HepG2 (cell line): ENCODE measurements around the gene CCL5. TPM values are rescaled to one million over a fixed set of nuclear protein-coding genes. Genes with fewer than 3 reads are reported as not detected.

Source experiments
- ATAC-seq: fragments of 200-7000 bp; cut with Tn5 transposase; 3 replicates; pipeline ENCODE4 v1.9.1; 2020; ENCODE audit warnings: mild to moderate bottlenecking, moderate library complexity
- BruUV-seq: library from RNA; stranded (reverse); fragments of 400-500 nt; replicated peaks from 2 replicates; lab custom pipeline; 2021; lab: Mats Ljungman, UMichigan
- CTCF ChIA-PET: fragments of 300-600 bp; formaldehyde crosslinking; extraction: SDS; loops from one replicate; lab custom pipeline; 2021; ENCODE audit warnings: low total read pairs, inconsistent platforms, low intra/inter-chr PET ratio; lab: Yijun Ruan, JAX
- POLR2A ChIA-PET: fragments of 350-600 bp; sonication (Branson Sonifier 250); formaldehyde crosslinking; loops from one replicate; lab custom pipeline; 2020; ENCODE audit warnings: antibody characterized with exemption, inconsistent platforms; lab: Yijun Ruan, JAX
- DNase-seq: peaks from one replicate; pipeline ENCODE4 v3.0.0-alpha.2; 2015; ENCODE audit warnings: low spot score
- FAIRE-seq: peaks from 3 replicates; lab custom pipeline; 2011; peaks lifted over from hg19 to GRCh38; lab: Jason Lieb, UNC
- H2AFZ ChIP-seq: one replicate; pipeline ENCODE4 v1.6.1; 2011; ENCODE audit warnings: low read length, inconsistent platforms
- H3K27ac ChIP-seq: fragments of 300-600 bp; 3 replicates; pipeline ENCODE4 v1.8.0; 2011; ENCODE audit warnings: mixed run types, mild to moderate bottlenecking, mixed read lengths, low read length, inconsistent platforms; ENCODE audit not compliant: insufficient read depth; ENCODE audit errors: extremely low read length
- H3K27me3 ChIP-seq, 2 experiments: fragments of 200-600 bp in 1 of 2; 2 replicates in 1 of 2; 3 replicates in 1 of 2; pipeline versions ENCODE4 v1.6.0 to v1.8.0; 2011; ENCODE audit warnings: low read length in 2 of 2, mild to moderate bottlenecking in 2 of 2, moderate library complexity in 2 of 2, inconsistent platforms in 1 of 2; ENCODE audit not compliant: insufficient read depth in 2 of 2, control insufficient read depth in 1 of 2
- H3K36me3 ChIP-seq, 2 experiments: fragments of 200-600 bp in 1 of 2; replicated peaks in 1 of 2; 2 replicates in 1 of 2; 3 replicates in 1 of 2; pipeline versions ENCODE4 v1.5.1 to v1.8.0; 2011; ENCODE audit warnings: low read length in 2 of 2, inconsistent platforms in 1 of 2; ENCODE audit not compliant: insufficient read depth in 2 of 2, control insufficient read depth in 1 of 2
- H3K4me1 ChIP-seq: 2 replicates; pipeline ENCODE4 v1.5.1; 2012; ENCODE audit warnings: low read length, inconsistent platforms; ENCODE audit not compliant: insufficient read depth
- H3K4me2 ChIP-seq: 2 replicates; pipeline ENCODE4 v1.6.0; 2011; ENCODE audit warnings: low read depth, low read length, inconsistent platforms
- H3K4me3 ChIP-seq, 3 experiments: fragments of 200-600 bp in 1 of 3; sonication (generic), shearing (Covaris generic) in 1 of 3; replicated peaks in 1 of 3; 2 replicates each; pipeline ENCODE4 v1.5.1; 2011 to 2016; ENCODE audit warnings: low read length in 3 of 3, inconsistent platforms in 2 of 3, low read depth in 2 of 3, mild to moderate bottlenecking in 2 of 3, control low read depth in 1 of 3, mixed read lengths in 1 of 3; ENCODE audit not compliant: insufficient read depth in 1 of 3
- H3K79me2 ChIP-seq: one replicate; pipeline ENCODE4 v1.6.1; 2011; ENCODE audit warnings: low read length, inconsistent platforms; ENCODE audit not compliant: insufficient read depth
- H3K9ac ChIP-seq: 2 replicates; pipeline ENCODE4 v1.6.0; 2011; ENCODE audit warnings: mild to moderate bottlenecking, low read depth, low read length, inconsistent platforms; ENCODE audit not compliant: insufficient read depth
- H3K9me3 ChIP-seq: 2 replicates; pipeline ENCODE4 v1.5.1; 2012; ENCODE audit warnings: mild to moderate bottlenecking, low read length
- H4K20me1 ChIP-seq: 2 replicates; pipeline ENCODE4 v1.6.0; 2011; ENCODE audit warnings: inconsistent platforms, mild to moderate bottlenecking, low read length, moderate library complexity; ENCODE audit not compliant: insufficient read depth
- ELF3 ChIP-seq: IDR thresholded peaks from 2 replicates; pipeline ENCODE4 v1.6.1; 2016; ENCODE audit warnings: missing genetic modification reagents, missing compliant biosample characterization
- HINFP ChIP-seq: sonication (generic); formaldehyde crosslinking; IDR thresholded peaks from 2 replicates; pipeline ENCODE4 v1.4.0; 2020; ENCODE audit warnings: low read depth, mild to moderate bottlenecking, missing genetic modification reagents
- HNRNPL ChIP-seq: fragments of 200-400 bp; formaldehyde crosslinking; IDR thresholded peaks from 2 replicates; pipeline ENCODE4 v1.6.1; 2017; ENCODE audit warnings: mild to moderate bottlenecking, low read depth, low read length
- MEIS2 ChIP-seq: sonication (generic); formaldehyde crosslinking; IDR thresholded peaks from 2 replicates; pipeline ENCODE4 v1.9.0; 2021; ENCODE audit warnings: mild to moderate bottlenecking, missing genetic modification reagents
- REPIN1 ChIP-seq: sonication (generic); formaldehyde crosslinking; IDR thresholded peaks from 2 replicates; pipeline ENCODE4 v1.8.0; 2022; ENCODE audit warnings: missing genetic modification reagents, low read depth, mild to moderate bottlenecking, borderline replicate concordance
- SOX6 ChIP-seq, 2 experiments: fragments of 450-650 bp in 1 of 2; sonication (generic) in 1 of 2; formaldehyde crosslinking in 1 of 2; IDR thresholded peaks; 2 replicates each; pipeline versions ENCODE4 v1.4.0 to v1.6.1; 2017 to 2020; ENCODE audit warnings: antibody characterized with exemption in 1 of 2, mild to moderate bottlenecking in 1 of 2, missing genetic modification reagents in 1 of 2
- TP53 ChIP-seq: sonication (generic); formaldehyde crosslinking; conservative IDR thresholded peaks from 2 replicates; pipeline ENCODE4 v1.4.0; 2020; ENCODE audit warnings: missing genetic modification reagents
- ZNF235 ChIP-seq: sonication (generic); formaldehyde crosslinking; IDR thresholded peaks from 2 replicates; pipeline ENCODE4 v1.8.1; 2023; ENCODE audit warnings: mild to moderate bottlenecking, missing genetic modification reagents, borderline replicate concordance
- ZNF770 ChIP-seq: sonication (generic); formaldehyde crosslinking; IDR thresholded peaks from 2 replicates; pipeline ENCODE4 v1.5.0; 2020; ENCODE audit warnings: mild to moderate bottlenecking, missing genetic modification reagents
- WGBS: methylation state at CpG from one replicate; pipeline ENCODE4 v1.1.6; 2017; ENCODE audit warnings: low lambda C conversion rate; 5-methylcytosine and 5-hydroxymethylcytosine counted together
- in situ Hi-C: cut with HindIII; loops from 2 replicates; pipeline ENCODE4 v1.10.0; 2017; ENCODE audit warnings: low pct_unique_long_range_greater_than_20kb; ENCODE audit not compliant: extremely low pct_ligation_motif_present
- intact Hi-C: fragments of 100-400 bp; cut with micrococcal nuclease; formaldehyde crosslinking; loops from one replicate; pipeline ENCODE4 v1.10.0; 2022; ENCODE audit not compliant: unreplicated experiment
- polyA plus RNA-seq, 8 experiments: library from polyadenylated mRNA; depleted of rRNA in 3 of 8; stranded (reverse) in 7 of 8; unstranded in 1 of 8; fragments of >200 nt; fragmentation: Illumina TruSeq in 4 of 8; extraction: Trizol in 4 of 8; gene quantifications; 2 replicates each; pipeline versions ENCODE4 v1.2.1 to v1.2.3, GENCODE V29; 2011 to 2016; ENCODE audit warnings: low read depth in 4 of 8, missing spikeins in 1 of 8, mixed read lengths in 1 of 8; ENCODE audit not compliant: insufficient read depth in 1 of 8
- total RNA-seq, 5 experiments: library from RNA; depleted of rRNA; stranded (reverse); fragments of >200 nt; fragmentation: Illumina TruSeq; extraction: Trizol; gene quantifications; 2 replicates each; pipeline ENCODE4 v1.2.3, GENCODE V29; 2016; ENCODE audit warnings: low read depth in 1 of 5
- TF ChIP-seq, protein P1 (sequence below): sonication (generic); formaldehyde crosslinking; IDR thresholded peaks from 2 replicates; pipeline ENCODE4 v1.5.1; 2020; ENCODE audit warnings: missing genetic modification reagents, mild to moderate bottlenecking, borderline replicate concordance
- TF ChIP-seq, protein P2 (sequence below): IDR thresholded peaks from 2 replicates; pipeline ENCODE4 v1.6.1; 2016; ENCODE audit warnings: low read depth, control low read depth

The CCL5 gene
- total and polyA plus RNA-seq, 2 of the 13 experiments (the other 11 are each of a cell fraction or from before 2014, with no cell fraction given), result 0.13 to 0.29 TPM

DNA sequence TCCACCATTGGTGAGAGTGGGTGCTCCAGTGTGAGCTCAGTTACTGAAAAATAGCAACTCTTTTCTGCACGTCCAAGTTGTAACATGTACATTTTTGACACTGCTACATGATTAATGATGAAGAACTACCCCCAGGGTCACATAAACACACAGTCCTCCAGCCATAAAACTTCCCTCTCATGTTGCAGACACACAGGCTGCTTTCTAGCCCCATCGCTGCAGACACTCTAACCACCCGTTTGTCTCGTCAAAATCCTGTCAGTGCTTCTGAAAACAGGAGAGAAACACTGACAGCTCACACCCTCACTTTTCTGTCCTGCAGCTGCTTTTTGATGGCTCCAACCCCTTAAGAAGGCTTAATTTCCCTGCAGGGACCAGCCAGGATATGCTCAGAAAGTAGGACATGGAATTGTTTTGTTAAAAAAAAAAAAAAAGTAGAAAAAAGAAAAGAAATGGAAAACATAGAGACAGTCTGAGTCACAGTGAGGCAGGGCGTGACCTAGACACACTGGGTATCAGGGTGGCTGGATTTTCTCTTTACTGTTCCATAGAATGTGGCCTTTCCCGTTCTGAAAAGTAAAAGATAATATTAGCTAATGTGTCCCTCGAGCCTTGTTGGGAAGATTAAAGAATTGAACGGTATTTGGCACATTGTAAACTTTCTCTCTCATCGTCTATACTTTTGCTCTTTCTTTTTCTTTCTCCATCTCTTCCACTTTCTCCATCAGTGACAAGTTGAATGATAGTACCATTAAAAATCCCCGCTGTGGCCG, 20.7 kb upstream of the CCL5 start:
- in situ Hi-C loops, result no loop called here
- Histone ChIP-seq H4K20me1 (no peaks in the 10 kb centered on the region), H3K27me3 (no peaks in the 10 kb centered on the region; a peak in 1 of 5 replicates)
- no TSS peak for BruUV-seq
- FAIRE-seq (no peak), DNase-seq (no peak)
- no peak for TF ChIP-seq ZNF235 (CRISPR knock-in tag)
- no peak for TF ChIP-seq TP53 (CRISPR knock-in tag)
- TF ChIP-seq HINFP, result no peak
- TF ChIP-seq, all 625 proteins: peak for 0
- H3K9ac ChIP-seq, result no peak overlapping the region
- intact Hi-C loops, result no loop called here
- no peak overlapping the region for H3K4me3 ChIP-seq
- ATAC-seq, result no peak
- H2AFZ ChIP-seq, result no peak overlapping the region
- no peaks in the 10 kb centered on the region for H3K36me3 ChIP-seq
- no peak overlapping the region for H3K4me2 ChIP-seq
- H3K9me3 ChIP-seq, result no peaks in the 10 kb centered on the region
- H3K4me1 ChIP-seq, result no peaks in the 10 kb centered on the region
- CTCF ChIA-PET, result no interaction called here
- H3K79me2 ChIP-seq, result no peaks in the 10 kb centered on the region
- POLR2A ChIA-PET, result no interaction called here
- H3K27ac ChIP-seq, result no peak overlapping the region
- 17% methylated on average over 11 of the region's 11 CpGs for WGBS

GRCh38 chr17:35900280-35900679, 20.1 kb upstream of the CCL5 start:
- POLR2A ChIA-PET, result no interaction called here
- TF ChIP-seq, protein P1, sequence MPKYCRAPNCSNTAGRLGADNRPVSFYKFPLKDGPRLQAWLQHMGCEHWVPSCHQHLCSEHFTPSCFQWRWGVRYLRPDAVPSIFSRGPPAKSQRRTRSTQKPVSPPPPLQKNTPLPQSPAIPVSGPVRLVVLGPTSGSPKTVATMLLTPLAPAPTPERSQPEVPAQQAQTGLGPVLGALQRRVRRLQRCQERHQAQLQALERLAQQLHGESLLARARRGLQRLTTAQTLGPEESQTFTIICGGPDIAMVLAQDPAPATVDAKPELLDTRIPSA (CRISPR knock-in tag), result no peak
- TF ChIP-seq MEIS2, result no peak
- no peak for TF ChIP-seq ELF3 (CRISPR knock-in tag)
- TF ChIP-seq HNRNPL, result no peak
- TF ChIP-seq REPIN1 (CRISPR knock-in tag), result no peak
- no peak for TF ChIP-seq ZNF770
- TF ChIP-seq, protein P2, sequence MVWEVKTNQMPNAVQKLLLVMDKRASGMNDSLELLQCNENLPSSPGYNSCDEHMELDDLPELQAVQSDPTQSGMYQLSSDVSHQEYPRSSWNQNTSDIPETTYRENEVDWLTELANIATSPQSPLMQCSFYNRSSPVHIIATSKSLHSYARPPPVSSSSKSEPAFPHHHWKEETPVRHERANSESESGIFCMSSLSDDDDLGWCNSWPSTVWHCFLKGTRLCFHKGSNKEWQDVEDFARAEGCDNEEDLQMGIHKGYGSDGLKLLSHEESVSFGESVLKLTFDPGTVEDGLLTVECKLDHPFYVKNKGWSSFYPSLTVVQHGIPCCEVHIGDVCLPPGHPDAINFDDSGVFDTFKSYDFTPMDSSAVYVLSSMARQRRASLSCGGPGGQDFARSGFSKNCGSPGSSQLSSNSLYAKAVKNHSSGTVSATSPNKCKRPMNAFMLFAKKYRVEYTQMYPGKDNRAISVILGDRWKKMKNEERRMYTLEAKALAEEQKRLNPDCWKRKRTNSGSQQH (CRISPR knock-in tag), result no peak
- TF ChIP-seq SOX6 (IDR thresholded peaks at IDR 0.05), result no peak
- no peak for TF ChIP-seq SOX6 (CRISPR knock-in tag; IDR thresholded peaks at IDR 0.05)
- TF ChIP-seq, all 625 proteins: peak for 0
- Histone ChIP-seq H3K27me3 (no peaks in the 10 kb centered on the region; a peak in 1 of 5 replicates), H3K36me3 (no peaks in the 10 kb centered on the region), H3K4me1 (no peaks in the 10 kb centered on the region), H3K27ac (no peak overlapping the region), H2AFZ (no peak overlapping the region), H3K4me2 (no peak overlapping the region), H3K4me3 (no peak overlapping the region), H3K9ac (no peak overlapping the region), H4K20me1 (no peaks in the 10 kb centered on the region), H3K79me2 (no peaks in the 10 kb centered on the region), H3K9me3 (no peaks in the 10 kb centered on the region)
- CTCF ChIA-PET, result no interaction called here
- intact Hi-C loops (no loop called here), in situ Hi-C loops (no loop called here)
- WGBS, result 38% methylated on average over 5 of the region's 5 CpGs
- FAIRE-seq, result no peak
- BruUV-seq, result no TSS peak
- ATAC-seq, result no peak
- no peak for DNase-seq
